Limb (tissue), 2 donors: ENCODE measurements around the gene KLF1.
"Not testable (repeated sequence)": the region's sequence is repeated elsewhere in the genome, so short reads cannot be mapped to it uniquely, and the experiment has no call there.

Experiments used
- DNase-seq, 2 donors: peaks; one replicate each; pipeline ENCODE4 v3.0.0-alpha.2; 2016; ENCODE audit errors: extremely low spot score in 2 of 2

Gene KLF1

GRCh38 chr19:12867120-12868099 is 19.6 kb downstream of the KLF1 start:
- peak; percentile 75 to 86 for DNase-seq

GRCh38 chr19:12866416-12867119 is 20.4 kb downstream of the KLF1 start:
- DNase-seq = no peak

DNA sequence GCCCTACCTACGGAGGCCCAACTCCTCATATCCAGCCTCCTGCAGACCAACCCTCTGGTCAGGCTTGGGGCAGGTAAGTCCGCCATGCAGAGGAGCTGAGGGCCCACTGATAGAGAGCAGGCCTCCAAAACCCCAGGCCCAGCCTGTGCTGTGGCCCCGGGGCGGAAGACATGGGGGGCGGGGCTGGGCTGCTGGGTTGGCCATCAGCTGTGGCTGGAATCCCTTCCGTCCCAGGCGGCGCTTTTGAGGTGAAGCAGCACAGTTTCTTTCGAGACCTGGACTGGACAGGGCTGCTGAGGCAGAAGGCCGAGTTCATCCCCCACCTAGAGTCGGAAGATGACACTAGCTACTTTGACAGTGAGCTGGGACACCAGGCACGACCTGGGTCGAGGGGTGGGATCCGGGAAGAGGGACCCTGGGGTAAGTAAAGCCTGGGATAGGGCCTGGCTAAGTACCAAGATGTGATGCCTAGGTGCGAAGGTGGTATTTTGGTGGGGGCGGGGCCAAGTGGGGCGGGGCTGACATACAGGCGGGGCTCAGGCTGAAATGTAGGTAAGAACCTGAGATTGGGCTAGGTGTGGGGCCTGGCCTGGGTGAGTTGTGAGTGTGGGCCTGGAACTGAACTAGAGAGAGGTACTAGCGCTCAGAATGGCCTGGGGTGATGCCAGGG is 21.1 kb downstream of the KLF1 start:
- DNase-seq = no peak

GRCh38 chr19:12864721-12865715 is 22.0 kb downstream of the KLF1 start:
- no peak for DNase-seq

- DNase-seq = no peak
Measured at GRCh38 chr19:12864143-12864542, 22.9 kb downstream of the KLF1 start.

GRCh38 chr19:12859546-12859945 is 27.5 kb downstream of the KLF1 start:
- no peak for DNase-seq

DNA sequence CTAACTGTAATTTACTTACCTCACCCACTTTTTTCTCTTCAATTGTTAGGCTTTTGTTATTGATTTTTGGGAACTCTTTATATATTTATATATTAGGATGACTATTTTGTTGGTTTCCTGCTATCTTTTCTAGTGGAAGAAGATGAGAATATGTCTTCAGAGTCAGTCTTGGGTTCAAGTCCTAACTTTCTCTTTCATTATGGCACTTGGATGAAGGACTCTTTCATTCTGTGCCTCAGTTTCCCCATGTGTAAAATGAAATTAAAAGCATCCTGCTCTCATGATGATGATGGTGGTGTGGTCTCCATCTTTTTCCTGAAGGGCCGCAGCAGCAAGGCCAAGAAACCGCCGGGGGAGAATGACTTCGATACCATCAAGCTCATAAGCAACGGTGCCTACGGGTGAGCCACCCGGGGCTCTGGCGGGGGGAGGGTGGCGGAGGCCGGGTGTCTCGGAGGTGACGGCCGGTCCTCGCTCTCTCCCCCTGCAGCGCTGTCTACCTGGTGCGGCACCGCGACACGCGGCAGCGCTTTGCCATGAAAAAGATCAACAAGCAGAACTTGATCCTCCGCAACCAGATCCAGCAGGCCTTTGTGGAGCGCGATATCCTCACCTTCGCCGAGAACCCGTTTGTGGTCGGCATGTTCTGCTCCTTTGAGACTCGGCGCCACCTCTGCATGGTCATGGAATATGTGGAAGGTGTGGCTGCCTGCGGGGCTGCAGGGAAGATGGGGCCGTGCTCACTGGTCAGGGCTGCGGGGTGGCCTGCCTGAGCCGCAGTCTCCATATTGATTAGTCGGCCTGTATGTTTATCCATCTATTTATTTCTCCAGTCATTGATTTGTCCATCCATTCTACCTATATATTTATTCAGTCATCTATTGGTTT is 28.7 kb downstream of the KLF1 start:
- DNase-seq = no peak

- no peak for DNase-seq
Measured at GRCh38 chr19:12856653-12857052, 30.3 kb downstream of the KLF1 start.

DNA sequence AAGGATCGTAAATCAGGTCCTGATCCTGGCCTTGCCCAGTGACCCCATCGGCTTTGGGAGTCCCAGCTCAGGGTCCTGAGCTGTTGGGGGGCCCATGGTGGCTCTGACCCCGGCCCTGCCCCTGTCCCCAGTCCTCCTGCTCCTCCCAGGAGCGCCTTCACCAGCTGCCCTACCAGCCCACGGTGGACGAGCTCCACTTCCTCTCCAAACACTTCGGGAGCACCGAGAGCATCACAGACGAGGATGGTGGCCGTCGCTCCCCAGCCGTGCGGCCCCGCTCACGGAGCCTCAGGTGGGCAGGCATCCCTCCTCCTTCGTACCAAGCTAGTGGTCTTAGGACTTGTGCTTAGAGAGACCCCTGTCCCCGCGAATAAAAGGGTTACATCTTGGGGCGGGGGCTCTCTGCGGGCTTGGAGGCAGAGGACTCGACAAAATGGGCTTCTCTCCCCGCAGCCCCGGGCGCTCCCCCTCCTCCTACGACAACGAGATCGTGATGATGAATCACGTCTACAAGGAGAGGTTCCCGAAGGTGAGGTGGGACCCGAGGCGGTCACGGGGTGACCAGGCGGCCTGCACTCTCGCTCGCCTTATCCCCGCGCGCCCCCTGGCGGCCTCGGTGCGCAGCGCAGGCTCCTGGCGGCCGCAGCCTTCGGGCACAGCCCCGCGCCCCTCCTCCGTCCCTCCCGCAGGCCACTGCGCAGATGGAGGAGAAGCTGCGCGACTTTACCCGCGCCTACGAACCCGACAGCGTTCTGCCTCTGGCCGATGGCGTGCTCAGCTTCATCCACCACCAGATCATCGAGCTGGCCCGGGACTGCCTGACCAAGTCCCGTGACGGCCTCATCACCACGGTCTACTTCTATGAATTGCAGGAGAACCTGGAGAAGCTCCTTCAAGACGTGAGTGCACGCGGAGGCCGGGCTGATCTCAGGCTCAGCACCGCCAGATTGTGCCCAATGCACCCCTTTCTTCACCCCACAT is 39.6 kb downstream of the KLF1 start:
- DNase-seq = peak; percentile 71 to 93

- not testable (repeated sequence) for DNase-seq
Measured at GRCh38 chr19:12846613-12847012, 40.4 kb downstream of the KLF1 start.

GRCh38 chr19:12843999-12844732 is 42.8 kb downstream of the KLF1 start:
- no peak for DNase-seq

DNA sequence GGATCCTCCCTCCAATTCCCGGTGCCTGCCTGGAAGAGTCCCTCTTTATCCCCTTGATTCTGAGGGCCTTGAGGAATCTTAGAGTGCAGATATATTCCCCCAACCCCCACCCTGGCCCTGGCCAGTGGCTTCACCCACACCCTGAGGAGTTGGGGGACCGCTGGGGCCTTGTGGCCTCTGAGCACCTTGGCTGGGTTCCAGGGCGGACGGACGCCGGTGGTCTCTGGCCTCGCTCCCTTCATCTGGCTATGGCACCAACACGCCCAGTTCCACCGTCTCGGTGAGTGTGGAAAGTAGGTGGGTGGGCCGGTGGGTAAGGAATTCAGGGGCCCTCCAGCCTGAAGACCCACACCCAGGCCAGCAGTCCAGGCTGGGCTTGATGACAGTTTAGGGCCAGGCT is 43.7 kb downstream of the KLF1 start:
- DNase-seq = no peak

DNA sequence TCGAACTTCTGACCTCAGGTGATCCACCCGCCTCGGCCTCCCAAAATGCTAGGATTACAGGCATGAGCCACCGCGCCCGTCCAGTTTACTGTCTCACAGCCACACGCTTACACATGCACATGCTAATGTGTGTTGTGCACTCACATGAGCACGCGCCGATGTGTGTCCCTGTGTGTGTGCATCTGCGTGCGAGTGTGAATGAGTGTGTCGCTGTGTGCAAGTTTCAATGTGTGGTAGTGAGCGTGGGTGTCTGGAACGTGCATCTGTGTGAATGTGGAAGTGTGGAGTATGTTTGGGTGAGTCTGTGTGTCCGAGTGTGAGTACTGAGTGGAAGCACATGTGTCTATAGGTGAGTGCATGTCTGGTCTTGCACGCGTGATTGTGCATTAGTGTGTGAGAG is 44.5 kb downstream of the KLF1 start:
- DNase-seq = no peak

DNA sequence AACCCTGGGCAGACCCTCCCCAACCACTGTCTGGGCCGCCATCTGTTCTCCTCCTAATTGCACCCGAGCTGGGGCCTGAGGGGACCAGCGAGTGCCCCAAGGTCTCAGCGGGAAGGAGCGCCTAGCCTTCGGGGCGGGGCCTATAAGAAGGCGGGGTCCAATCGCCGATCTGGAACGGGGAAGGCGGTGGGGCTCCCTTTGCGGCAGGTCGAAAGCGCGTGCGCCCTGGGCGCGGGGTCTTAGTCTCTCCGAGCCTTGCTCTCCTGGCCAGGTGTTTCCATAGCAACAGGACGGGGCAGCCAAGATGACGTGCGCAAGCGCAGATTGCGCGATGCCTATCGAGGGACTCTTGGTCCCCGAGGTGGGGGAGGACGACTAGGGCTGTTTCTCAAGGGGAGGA is 45.9 kb downstream of the KLF1 start:
- peak in 1 of 2 donors; percentile 76 for DNase-seq

DNA sequence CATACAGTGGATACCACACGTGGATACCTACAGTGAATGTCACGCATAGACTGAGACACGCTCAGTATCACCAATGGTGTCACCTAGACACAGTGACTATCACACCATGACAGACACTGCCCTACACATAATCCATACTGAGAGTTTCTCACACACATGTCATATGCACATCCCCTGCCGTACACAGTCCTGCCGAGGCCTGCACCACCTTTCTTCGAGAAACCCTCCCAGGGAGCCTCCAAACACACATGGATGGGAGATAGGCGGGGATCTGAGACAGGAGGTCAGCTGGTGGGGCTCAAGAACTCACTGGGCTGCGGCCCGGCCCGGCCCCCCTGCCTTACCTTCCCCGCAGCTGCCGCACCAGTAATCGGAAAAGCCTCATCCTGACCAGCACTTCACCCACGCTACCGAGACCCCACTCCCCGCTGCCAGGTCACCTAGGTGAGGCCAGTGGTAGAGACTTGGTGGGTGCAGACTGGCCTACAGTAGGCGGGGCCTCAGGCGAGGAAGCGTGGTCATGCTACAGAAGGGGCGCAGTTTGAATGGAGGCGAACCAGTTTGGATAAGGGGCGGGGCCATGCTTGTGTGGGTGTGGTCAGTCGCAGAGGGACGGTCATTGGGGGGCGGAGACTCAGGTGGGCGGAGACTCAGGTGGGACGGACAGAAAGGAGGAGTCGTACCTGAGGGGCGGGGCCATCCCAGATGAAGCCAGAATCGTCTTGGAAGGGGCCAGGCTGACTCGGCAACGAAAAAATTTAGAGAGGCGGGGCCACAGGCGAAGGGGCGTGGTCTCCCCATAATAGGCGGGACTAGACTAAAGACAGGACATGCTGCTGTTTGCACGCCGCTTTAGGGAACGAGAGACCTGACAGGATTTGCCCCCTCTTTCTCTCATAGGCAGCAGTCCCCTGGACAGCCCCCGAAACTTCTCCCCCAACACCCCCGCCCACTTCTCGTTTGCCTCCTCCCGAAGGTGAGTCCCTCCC is 46.6 kb downstream of the KLF1 start:
- DNase-seq = peak in 1 of 2 donors; percentile 79

DNA sequence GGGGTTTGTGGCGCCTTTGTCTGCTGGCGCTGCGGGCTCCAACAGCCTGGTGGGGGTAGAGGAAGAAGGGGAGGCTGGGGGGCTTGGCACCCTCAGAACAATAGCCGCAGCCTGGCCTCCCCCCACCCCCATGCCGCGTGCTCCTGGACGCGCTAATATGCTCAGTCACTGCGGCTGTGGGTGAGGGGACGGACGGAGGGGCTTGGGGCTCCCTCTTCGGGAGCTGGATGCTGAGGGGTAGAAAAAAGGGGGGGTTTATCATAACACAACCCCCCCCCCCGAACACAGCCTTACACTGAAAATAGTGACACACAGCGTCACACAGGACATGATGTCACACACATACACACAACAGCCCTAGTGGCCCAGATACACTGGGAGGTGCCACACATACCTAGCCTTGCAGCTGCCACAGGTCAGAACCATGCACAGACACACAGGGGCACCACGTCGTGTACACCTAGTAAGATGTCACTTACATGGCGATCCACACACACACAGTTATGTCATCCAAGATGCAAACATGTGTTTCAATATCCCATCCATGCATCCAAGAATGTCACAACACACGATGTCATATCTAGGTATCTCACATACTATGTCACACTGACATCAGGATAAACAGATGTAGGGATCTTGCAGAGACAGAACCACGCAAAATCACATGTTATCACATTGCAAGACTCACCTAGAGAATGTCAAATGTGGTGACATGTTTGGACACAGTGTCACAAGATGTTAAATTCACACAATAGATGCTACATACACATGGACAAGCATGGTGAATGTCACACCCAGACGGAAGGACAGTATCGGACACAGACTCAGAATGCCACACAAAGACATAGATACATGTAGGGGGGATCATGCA is 47.9 kb downstream of the KLF1 start:
- peak in 1 of 2 donors; percentile 47 for DNase-seq
